GM11168 (cell line): Measurements from ENCODE around the gene TYW1.
"Not testable (repeated sequence)": the region's sequence is repeated elsewhere in the genome, so short reads cannot be mapped to it uniquely, and the experiment has no call there.

ENCODE experiments used
- in situ Hi-C: fragments of 300-500 bp; cut with MboI; formaldehyde crosslinking; loops from one replicate; pipeline ENCODE4 v1.12.0; 2022; ENCODE audit warnings: low sequenced_read_pairs; ENCODE audit not compliant: unreplicated experiment

TYW1 gene

DNA sequence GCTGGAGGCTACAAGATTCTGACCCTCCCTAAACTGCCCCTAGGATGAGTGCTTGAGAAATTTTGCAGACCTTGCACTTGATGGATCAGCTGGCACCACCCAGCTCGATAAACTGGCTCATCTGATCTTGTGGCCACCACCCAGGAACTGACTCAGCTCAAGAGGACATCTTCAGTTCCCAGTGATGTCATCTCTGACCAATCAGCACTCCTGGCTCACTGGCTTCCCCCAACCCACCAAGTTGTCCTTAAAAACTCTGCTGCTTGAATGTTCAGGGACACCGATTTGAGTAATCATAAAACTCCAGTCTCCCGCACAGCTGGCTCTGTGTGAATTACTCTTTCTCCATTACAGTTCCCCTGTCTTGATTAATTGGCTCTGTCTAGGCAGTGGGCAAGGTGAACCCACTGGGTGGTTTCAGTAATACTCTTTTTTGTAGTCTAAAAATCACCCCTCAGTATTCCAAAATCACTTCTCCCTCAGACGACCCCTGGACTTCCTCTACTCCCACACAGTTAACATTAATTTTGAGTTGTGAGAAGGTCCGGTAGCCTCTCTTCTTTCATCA is 229.8 kb downstream of the TYW1 start:
- in situ Hi-C loops, result not testable (repeated sequence)

DNA sequence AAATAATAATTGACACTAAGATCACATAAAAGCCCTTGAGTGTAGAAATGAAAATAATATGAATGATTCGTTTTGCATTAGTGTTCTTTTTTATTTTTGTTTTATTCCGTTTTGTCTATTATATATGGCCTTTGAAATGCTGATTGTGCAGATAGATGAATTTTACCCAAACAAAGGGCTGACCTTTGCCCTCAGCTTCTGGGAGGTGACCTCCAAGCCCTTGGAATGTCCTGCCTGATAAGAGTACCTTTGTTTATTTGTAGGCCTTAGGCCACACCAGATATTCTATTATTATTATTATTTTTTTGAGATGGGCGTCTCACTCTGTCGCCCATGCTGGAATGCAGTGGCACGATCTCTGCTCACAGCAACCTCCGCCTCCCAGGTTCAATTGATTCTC is 230.3 kb downstream of the TYW1 start:
- in situ Hi-C loops, result not testable (repeated sequence)

DNA sequence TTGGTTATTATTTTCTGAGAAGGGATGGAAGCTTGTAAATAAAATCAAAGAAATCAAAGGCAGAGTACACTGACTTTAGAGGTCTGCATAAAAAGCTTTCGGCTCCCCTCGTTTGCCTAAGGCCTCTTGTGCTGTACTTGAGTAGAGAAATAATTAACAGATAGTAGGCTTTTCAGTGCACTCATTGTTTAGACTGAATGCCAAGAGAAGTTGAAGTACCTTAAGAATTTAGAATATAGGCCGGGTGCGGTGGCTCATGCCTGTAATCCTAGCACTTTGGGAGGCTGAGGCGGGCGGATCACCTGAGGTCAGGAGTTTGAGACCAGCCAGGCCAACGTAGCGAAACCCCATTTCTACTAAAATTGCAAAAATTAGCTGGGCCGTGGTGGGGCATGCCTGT is 232.4 kb downstream of the TYW1 start:
- in situ Hi-C loops, result not testable (repeated sequence)

DNA sequence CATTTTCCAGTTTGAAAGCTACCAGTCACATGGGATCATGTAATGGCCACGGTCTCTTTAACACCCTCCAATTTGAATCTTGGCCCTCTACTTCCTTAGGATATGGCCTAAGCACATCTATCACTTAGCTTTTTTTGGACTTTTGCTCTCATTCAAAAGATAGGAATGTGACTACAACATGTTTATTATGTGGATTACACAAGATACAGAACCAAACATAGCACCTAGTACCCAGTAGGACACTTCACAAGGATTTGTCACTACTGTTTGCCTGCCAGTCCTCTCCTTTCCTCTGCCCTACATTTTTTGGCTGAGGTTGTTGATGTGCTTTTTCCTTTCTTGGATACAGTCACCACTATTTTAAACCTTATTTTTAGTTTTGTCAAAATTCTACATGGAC is 233.4 kb downstream of the TYW1 start:
- in situ Hi-C loops, result not testable (repeated sequence)

DNA sequence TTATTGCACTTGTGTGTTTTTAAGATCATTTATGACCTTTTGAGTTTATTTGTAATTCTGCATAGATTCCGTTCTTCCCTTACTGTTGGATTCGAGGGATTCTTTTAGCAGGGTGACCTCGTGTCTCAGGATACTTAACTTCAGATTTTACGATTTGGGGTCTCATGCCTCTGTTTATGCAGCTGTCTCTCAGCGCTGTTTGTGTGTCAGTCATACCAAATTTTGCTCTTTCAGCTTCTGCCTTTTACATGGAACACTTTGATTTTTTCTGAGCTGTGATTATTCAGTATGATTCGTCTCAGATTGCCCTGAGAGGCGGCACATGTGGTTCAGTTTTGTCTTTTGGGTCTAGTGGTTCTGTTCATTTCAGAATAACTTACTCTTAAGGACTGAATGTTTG is 236.9 kb downstream of the TYW1 start:
- in situ Hi-C loops, result not testable (repeated sequence)

DNA sequence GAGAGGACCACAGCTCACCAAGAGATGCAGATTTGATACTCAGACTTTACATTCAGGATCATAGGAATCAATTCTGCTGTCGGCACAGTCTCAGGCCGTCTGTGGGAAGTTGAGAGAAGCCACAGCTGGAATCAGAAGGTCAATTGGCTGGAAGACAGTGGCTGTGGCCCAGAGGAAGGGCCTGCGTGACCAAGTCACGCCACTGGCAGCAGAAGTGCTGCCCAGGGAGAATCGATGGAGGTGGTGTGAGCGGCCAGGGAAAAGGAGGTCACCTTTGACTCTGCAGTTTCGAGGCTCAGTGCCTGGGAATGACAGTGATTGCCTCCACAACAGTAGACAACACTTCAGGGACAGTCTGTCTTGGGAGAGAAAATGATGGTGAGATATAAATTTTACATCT is 239.6 kb downstream of the TYW1 start:
- in situ Hi-C loops, result not testable (repeated sequence)

DNA sequence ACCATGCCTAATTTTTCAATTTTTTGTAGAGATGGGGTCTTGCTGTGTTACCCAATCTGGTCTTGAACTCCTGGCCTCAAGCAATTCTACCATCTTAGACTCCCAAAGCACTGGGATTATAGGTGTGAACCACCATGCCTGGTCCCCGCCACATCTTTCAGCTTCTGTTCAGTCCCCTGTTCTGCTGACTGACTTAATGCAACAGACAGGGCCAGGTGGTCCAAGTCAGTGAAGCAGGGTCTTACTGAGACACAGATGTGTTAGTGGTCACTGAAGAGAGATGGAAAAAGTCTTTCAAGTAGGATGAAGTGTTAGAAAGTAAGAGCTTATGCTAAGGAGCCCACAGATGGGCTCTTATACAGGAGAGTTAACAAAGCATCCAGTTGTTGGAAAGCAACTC is 246.2 kb downstream of the TYW1 start:
- in situ Hi-C loops, result not testable (repeated sequence)

DNA sequence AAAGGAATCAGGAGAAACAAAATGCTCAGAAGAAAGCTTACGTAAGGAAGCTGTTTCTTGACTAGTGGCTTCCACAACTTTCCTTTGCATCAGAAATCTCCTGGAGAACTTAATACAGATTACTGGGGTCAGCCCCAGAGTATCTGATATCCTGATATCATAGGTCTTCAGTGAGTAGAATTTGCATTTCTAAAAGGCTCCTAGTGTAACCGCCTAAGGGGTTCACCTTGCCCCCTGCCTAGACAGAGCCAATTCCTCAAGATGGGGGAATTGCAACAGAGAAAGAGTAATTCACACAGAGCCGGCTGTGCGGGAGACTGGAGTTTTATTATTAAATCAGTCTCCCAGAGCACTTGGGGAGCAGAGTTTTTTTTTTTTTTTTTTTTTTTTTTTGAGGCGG is 251.7 kb downstream of the TYW1 start:
- in situ Hi-C loops, result not testable (repeated sequence)

DNA sequence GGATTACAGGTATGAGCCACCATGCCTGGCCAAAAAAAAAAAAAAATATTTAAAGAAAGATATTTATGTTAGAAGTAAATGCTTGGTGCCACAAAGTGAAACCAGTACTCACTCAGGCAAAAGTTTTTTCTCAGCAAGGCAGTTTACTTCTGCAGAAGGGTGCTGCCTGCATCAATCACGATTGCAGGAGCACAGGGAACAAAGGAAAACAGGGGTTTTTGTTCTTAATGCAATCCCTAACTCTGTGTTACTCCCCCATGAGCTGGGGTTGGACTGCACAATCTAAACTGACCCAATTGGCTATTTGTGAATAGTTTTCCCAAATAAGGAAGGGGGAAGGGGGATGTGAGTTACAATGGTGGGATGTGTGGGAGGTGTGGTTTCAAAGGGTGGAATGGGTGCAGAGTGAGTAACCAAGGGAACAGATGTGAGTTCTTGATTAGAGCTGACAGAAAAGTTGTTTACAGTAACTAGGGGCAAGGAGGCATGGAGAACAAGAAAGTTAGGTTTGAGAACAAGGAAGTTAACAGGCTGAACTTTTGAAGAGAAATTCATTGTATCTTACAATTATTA is 255.4 kb downstream of the TYW1 start:
- in situ Hi-C loops, result no loop called here

DNA sequence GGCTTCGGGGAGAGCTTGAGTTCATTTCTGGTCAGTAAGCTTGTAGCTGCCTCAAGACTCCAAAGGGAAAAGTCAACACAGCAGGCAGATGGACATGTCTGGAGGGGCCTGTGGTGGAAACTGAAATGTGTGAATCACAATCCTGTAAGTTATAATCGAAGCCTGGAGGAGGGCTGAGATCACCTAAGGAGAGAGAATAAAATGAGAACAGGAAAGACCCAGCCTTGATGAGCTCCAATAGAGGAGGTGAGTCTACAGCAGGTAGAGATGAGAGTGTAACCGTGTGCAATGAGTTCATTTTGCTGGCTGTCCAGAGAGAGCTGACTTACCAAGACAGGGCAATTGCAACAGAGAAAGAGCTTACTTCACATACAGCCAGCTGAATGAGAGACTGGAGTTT is 258.4 kb downstream of the TYW1 start:
- in situ Hi-C loops, result not testable (repeated sequence)

DNA sequence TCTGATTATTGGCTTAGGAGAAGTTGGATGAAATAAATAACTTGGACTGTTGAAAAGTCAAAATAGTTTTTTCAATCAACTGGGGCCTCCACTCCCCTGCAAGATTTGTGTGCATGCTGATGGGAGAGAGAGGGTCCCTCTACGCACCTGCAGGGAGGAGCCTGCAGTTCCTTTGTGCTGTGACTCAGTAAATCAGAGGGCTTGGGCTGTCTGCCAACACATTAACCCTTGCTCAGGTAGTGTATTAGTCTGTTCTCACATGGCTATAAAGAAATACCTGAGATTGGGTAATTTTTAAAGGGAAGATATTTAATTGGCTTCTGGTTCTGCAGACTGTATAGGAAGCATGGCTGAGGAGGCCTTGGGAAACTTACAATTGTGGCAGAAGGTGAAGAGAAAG is 261.1 kb downstream of the TYW1 start:
- in situ Hi-C loops, result not testable (repeated sequence)

DNA sequence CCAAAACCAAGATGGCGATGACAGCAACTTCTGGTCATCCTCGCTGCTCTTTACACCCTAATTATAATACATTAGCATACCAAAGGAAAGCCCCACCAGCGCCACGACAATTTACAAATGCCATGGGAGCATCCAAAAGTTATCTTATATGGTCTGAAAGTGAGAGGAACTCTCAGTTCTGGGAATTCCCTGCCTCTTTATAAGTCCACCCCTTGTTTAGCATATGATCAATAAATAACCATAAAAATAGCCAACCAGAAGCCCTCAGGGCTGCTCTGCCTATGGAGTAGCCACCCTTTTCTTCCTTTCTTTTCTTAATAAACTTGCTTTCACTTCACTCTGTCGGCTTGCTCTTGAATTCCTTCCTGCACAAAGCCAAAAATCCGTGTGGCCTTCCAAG is 262.7 kb downstream of the TYW1 start:
- in situ Hi-C loops, result not testable (repeated sequence)

DNA sequence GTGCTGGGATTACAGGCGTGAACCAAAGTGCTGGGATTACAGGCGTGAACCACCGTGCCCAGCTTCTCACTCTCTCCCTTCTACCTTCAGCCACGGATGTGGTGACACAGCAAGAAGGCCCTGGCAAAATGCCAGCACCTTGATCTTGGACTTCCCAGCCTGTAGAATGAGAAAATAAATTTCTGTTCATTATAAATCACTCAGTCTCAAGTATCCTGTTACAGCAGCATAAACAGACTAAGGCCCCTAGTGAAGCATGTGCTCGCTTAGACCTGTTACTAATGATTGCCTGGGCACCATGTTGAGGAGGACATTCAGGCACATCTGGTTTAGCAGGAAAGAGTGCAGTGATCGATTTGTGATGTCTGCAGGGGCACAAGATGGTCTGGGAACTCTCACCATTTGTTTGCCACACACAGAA is 263.5 kb downstream of the TYW1 start:
- in situ Hi-C loops, result not testable (repeated sequence)

DNA sequence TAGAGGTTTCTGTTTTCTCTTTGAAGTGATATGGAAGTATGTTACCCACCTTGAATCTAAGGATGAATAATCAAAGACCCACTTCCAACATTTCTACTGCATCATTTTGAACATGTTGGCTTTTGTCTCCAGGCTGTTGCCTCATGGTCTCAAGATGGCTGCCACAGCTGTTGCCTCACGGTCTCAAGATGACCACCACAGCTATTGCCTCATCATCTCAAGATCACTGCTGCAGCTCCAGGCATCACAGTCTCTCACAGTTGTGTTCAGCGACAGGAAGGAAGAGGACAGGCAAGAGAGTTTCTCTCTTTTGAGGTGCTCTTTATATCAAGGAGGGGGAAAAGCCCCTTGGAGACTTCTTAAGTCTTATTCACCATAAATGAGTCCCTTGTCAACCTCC is 267.4 kb downstream of the TYW1 start:
- in situ Hi-C loops, result not testable (repeated sequence)

DNA sequence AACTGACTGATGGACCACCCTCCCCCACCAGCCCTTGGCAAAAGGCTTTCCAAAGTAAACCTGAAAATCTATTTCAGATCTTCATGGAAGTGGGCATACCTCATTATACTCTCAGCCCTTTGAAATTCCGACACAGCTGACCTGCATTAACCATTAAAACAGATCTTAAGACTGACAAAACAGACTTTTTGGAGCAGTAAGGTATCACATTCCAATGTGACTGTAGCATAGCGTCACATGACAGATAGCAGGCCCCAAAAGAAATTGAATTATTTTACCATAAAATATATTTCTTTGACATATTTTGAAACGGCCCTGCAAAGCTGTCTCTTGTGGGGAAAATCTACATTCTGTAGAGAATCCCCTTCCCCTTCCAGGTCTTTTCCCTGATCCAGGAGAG is 269.4 kb downstream of the TYW1 start:
- in situ Hi-C loops, result not testable (repeated sequence)

DNA sequence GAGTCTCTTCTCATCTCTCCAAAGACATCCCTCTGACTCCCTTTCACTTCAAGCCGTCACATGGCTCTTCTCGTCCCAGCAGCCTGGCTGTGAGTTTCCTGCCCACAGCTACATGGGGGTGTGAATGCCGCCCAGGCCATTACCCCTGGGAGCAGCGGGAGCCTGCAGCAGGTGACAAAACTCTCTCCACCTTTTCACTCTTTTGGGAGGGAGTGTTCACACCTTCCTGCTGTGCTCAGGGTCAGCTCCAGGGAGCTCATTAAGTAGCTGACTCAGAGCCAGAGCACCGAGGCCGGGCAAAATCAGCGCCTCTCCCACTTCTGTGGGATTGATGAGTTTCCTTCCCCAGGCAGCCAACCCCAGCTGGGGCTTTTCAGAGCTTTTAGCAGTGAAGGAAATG is 271.3 kb downstream of the TYW1 start:
- in situ Hi-C loops, result no loop called here

DNA sequence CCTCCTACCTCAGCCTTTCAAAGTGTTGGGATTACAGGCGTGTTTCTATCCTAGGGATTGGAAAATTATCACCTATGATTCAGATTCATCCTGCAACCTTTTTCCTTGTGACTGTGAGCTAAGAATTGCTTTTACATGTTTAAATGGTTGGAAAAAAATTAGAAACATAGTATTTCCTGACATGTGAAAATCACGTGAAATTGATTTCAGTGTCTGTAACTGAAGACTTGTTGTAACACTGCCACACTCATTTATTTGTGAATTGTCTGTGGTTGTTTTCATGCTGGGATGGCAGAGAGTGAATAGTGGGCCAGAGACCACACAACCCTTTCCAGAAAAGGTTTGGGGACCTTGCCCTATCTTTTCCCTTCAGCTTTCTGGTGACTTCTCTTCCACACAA is 273.3 kb downstream of the TYW1 start:
- in situ Hi-C loops, result not testable (repeated sequence)
